GM19397 (cell line): ENCODE results near the gene ENTHD1.

Experiments
- ATAC-seq: cut with Tn5 transposase; IDR thresholded peaks from one replicate; pipeline ENCODE4 v1.9.1; 2021; ENCODE audit warnings: mild to moderate bottlenecking, moderate library complexity; ENCODE audit not compliant: unreplicated experiment

The ENTHD1 gene

DNA sequence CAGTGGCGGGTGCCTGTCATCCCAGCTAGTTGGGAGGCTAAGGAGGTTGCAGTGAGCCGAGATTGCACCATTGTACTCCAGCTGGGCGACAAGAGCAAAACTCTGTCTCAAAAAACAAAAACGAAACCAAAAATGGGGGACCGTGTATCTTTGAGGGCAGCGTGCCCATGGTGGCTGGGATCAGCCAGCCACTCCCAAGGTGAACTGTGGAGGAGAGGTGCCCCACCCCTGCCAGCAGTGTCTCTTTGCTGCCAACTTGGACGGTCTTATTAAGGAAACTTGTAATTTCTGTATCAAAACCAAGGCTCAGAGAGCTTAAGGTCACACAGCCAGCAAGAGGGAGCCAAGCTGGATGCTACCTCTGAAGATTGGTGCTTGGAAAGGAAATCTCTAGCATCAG, 175.4 kb downstream of the ENTHD1 start:
- ATAC-seq: no peak

DNA sequence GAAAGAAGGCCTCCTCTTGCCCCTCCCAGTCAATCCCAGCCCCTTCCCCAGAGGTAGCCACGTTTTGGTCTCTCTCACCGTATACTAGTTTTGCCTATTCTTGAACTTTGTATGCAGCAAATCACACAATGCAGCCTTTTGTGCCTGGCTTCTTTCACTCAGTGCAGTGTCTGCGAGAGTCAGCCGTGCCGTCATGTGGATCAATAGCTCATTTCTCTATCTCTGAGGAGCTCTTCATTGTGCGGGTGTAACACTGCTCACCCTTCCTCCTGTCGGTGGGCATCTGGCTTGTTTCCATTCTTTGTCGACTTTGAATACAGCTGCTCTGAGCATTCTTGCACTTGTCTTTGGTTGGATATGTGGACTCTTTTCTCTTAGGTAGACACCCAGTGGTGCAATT, 176.5 kb downstream of the ENTHD1 start:
- ATAC-seq: no peak

- no peak for ATAC-seq
Measured at GRCh38 chr22:39716534-39716933, 177.0 kb downstream of the ENTHD1 start.

DNA sequence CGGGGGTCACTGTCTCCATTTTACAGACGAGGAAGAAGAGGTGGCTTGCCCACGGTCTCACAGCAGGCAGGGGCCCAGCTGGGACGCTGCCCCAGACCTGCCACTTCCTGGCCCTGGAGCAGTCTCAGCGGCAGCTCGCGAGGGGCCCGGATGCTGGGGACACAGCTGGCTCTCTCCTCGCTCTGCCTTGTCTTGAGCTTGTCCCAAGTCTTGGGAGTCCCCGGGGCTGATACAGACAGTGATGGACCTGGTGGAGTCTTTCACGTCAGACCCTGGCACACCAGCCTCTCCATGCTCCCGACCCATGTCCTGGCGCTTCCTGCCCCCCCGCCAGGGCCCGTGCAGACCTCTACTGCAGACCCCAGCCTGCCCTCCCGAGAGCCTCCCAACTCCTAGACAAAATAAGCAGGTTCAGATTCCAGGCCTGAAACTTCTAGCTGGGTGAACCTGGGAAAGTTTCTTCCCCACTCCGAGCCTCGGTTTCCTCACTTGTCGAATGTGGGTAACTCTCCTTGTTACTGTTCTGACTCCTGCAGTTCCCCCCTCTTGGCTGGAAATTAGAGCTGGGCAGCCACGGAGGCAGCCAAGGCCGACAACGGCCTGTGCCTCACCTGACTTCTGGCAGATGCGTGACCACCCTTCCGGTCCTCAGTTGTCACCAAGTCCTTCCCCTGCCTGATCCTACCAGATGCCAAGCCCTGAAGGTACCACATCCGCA, 177.6 kb downstream of the ENTHD1 start:
- no peak for ATAC-seq

DNA sequence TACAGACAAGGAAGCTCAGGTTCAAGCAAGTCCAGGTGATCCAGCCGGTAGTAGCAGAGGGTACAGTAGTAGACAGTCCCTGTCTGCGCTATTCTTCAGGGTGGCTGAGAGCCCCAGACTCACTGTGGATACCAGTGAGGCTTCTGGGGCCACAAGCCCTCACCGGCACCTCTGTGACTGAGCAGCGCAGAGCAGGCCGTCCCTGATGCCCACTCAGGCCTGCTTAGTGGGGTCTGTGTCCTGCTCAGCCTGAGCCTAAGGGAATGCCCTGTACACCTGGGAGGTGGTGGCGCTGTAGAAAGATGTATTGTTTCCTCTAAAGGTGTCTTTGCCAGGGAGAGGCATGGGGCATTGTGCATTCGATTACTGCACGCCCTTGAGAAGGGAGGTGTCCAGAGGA, 179.2 kb downstream of the ENTHD1 start:
- no peak for ATAC-seq

GRCh38 chr22:39713799-39714290, 179.7 kb downstream of the ENTHD1 start:
- no peak for ATAC-seq

- no peak for ATAC-seq
Measured at GRCh38 chr22:39712751-39713525, 180.6 kb downstream of the ENTHD1 start.

DNA sequence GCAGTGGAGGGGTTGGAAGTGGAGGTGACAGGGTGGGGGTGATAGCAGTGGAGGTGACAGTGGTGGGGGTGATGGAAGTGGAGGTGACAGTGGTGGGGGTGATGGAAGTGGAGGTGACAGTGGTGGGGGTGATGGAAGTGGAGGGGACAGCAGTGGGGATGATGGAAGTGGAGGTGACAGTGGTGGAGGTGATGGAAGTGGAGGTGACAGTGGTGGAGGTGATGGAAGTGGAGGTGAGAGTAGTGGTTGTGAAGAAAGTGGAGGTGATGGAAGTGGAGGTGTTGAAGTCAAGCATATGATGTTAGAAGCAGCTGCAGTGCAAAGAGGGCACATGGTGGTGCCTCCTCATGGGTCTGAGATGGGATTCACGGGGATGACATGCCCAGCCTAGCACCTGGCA, 181.5 kb downstream of the ENTHD1 start:
- ATAC-seq: no peak

GRCh38 chr22:39710380-39711150, 183.0 kb downstream of the ENTHD1 start:
- ATAC-seq: no peak

DNA sequence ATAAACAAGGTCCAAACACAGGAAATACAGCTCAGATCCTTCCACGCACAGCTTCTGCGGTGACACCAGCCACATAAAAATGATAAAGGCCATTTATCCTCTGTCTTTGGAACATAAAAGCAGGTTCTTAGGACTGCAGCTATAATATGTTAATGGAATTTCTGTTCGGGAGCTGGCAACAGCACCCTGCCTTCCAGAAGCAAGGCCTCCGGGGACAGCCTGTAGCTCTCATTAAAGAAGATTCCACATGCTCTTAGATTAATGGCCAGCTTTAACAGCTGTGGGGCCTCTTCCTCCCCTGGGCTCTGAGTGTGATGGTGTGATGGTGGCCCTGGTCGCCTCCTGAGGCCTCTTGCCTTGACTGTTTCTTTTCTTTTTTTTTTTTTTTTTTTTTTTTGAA, 185.7 kb downstream of the ENTHD1 start:
- ATAC-seq: no peak

GRCh38 chr22:39707351-39707750, 186.2 kb downstream of the ENTHD1 start:
- no peak for ATAC-seq

GRCh38 chr22:39706376-39707140, 187.0 kb downstream of the ENTHD1 start:
- no peak for ATAC-seq

DNA sequence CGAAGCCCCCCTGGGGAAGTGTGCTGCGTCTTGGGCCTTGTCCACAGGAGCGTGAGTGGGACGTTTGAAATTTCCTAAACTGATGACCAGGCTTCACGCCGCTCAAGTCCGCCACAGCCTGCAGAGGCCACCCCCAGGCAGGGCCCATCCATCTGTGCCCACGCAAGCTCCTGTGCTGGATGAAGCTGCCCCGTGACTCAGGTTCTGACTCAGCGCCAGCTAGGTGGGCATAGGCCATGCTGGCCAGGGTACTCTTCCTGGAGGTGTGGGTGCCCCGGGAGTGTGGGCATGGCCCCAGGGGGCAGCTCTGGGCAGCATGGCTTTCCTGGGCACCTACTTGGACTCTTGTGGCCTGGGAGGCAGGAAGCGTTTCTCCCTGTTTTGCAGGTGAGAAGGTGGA, 188.2 kb downstream of the ENTHD1 start:
- ATAC-seq: no peak

DNA sequence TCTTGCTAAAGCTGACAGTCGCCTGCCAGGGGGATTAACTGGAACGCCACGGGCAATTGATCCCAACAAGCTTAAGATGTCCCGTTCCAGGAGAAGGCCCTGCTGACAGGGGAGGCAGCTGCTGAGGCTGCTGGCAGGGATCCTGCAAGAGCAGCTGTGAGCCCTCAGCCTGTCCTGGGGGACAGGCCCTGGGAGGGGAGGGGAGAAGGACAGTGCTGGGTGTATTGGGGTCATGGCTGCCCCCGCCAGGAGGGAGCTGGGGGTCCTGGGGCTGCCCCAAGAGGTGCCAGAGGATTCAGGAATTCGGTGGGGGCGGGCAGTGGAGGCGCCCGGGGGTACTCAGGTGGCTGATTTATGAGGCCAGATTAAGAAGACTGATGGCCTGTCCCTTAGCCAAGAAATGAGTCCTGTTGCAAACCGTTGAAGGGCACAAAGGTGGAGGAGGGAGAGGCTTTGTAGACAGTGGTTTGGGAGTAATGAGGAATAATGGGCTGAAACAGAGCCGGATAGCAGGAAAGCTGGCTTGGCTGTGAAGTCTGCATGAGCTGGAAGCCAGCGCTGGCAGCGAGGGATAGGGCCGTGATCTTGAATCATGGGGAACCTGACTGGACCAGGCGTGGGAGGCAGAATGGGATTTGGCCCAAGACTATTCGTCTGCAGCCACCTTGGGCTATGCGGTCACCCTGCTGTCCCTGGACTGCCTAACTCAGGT, 189.5 kb downstream of the ENTHD1 start:
- ATAC-seq: no peak

- no peak for ATAC-seq
Measured at GRCh38 chr22:39703091-39703490, 190.5 kb downstream of the ENTHD1 start.

GRCh38 chr22:39700565-39700964, 193.0 kb downstream of the ENTHD1 start:
- ATAC-seq: no peak

- ATAC-seq: no peak
Measured at GRCh38 chr22:39699631-39700360, 193.8 kb downstream of the ENTHD1 start.

- ATAC-seq: no peak
Measured at GRCh38 chr22:39697790-39698430, 195.7 kb downstream of the ENTHD1 start.

DNA sequence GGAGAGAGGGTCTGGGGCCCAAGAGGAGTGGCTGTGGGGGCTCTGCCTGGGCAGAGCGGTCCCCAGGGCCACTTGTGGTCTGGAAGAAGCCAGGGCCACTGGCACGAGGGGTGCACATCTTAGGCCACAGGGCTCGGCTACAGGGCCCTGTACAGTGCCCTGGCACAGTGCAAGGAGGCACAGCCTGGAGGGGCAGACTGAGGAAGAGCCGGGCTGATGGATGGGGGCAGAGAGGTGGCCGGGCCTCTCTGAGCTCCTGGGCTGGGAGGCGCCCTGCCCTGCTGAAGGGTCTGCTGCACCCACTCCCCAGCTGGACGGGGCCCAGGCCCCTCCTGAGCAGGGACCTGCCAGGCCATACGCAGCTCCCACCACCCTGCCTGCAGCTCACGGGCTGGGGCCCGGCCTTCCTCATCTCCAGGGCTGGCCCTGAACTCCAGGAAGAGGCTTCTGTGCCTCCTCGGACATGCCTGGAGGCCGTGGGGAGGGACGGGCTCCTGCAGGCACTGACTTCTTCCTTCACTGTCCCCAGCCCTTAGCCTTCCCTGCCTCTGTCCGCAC, 199.5 kb downstream of the ENTHD1 start:
- no peak for ATAC-seq
